Measurements from ENCODE around the gene TMEM131L. TPM values are rescaled to one million over a fixed set of nuclear protein-coding genes. Genes with fewer than 3 reads are reported as not detected.

TMEM131L gene
- total RNA-seq, 2 experiments from 2014 or later = 37.6 to 41.6 TPM

Other genes starting within 250 kb of the TMEM131L start
- 10 to 100 TPM; 51.3 to 52.6 TPM for gene MND1, start 121.7 kb upstream of the TMEM131L start, total RNA-seq
- 1 to 10 TPM; 1.5 to 2.6 TPM for gene TLR2, start 217.9 kb downstream of the TMEM131L start, total RNA-seq